Measurements from ENCODE around the gene KRTAP2-3.
"Not testable (repeated sequence)": the region's sequence is repeated elsewhere in the genome, so short reads cannot be mapped to it uniquely, and the experiment has no call there.

- TF ChIP-seq CTCF, POLR2A (IDR thresholded peaks at IDR 0.05): not testable (repeated sequence)
These were observed 13.0 kb downstream of the KRTAP2-3 start, which contains the start of gene KRTAP2-1 for GRCh38 chr17:41046735-41047465.
